ENCODE measurements around the gene PACS1.

DNA sequence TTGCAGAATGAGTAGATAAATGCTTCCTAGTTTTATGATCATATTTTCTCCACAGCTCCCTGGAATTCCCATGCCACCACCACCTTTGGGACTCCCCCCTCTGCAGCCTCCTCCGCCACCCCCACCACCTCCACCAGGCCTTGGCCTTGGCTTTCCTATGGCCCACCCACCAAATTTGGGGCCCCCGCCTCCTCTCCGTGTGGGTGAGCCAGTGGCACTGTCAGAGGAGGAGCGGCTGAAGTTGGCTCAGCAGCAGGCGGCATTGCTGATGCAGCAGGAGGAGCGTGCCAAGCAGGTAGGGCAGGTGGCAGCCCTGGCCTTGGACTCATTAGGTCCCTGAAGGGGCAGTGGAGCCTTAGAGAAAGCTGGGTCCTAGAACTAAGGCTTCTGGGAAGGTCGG, 15.1 kb upstream of the PACS1 start:
- TF ChIP-seq CTCF (IDR thresholded peaks at IDR 0.05; ENCODE audit: low read depth, low read length, poor library complexity, severe bottlenecking) = no peak
- TF ChIP-seq EZH2phosphoT487 (IDR thresholded peaks at IDR 0.05; ENCODE audit: borderline replicate concordance, low read length) = no peak
